B cell (primary cell): Measurements from ENCODE around the gene ITGA2B. TPM values are rescaled to one million over a fixed set of nuclear protein-coding genes. Genes with fewer than 3 reads are reported as not detected.
"Not testable (repeated sequence)": the region's sequence is repeated elsewhere in the genome, so short reads cannot be mapped to it uniquely, and the experiment has no call there.

Experiments used
- ATAC-seq: fragments of 200-7000 bp; cut with Tn5 transposase; one replicate; pipeline ENCODE4 v1.10.0; 2021; ENCODE audit warnings: low read depth, mild to moderate bottlenecking, moderate number of reproducible peaks, moderate library complexity
- CTCF ChIA-PET: fragments of 350-600 bp; sonication (Branson Sonifier 250); formaldehyde crosslinking; loops from one replicate; lab custom pipeline; 2021; ENCODE audit warnings: antibody characterized with exemption, inconsistent platforms; lab: Charles Lee
- POLR2A ChIA-PET: fragments of 350-600 bp; sonication (Branson Sonifier 250); formaldehyde crosslinking; loops from one replicate; lab custom pipeline; 2021; ENCODE audit warnings: antibody characterized with exemption; lab: Charles Lee
- DNase-seq: peaks from one replicate; pipeline ENCODE4 v3.0.0; 2013
- H2AFZ ChIP-seq: 2 replicates; pipeline ENCODE4 v1.6.1; 2012; ENCODE audit warnings: mild to moderate bottlenecking, low read depth, low read length; ENCODE audit not compliant: insufficient read depth, poor library complexity, severe bottlenecking
- H3K27ac ChIP-seq, 2 donors: 1 replicate in 1 of 2; 2 replicates in 1 of 2; pipeline ENCODE4 v1.5.1; 2012 to 2013; ENCODE audit warnings: low read length in 2 of 2, mild to moderate bottlenecking in 2 of 2, moderate library complexity in 1 of 2
- H3K27me3 ChIP-seq, 4 experiments: fragments of 200-600 bp in 1 of 4; sonication (generic) in 1 of 4; replicated peaks in 1 of 4; 1 replicate in 2 of 4; 2 replicates in 2 of 4; pipeline versions ENCODE4 v1.6.1 to v1.7.0; 2013 to 2016; ENCODE audit warnings: low read length in 3 of 4, mild to moderate bottlenecking in 2 of 4, mixed read lengths in 1 of 4, moderate library complexity in 1 of 4; ENCODE audit not compliant: insufficient read depth in 4 of 4, control insufficient read depth in 3 of 4; ENCODE audit errors: control extremely low read depth in 1 of 4
- H3K36me3 ChIP-seq, 2 experiments: replicated peaks in 1 of 2; 1 replicate in 1 of 2; 2 replicates in 1 of 2; pipeline versions ENCODE4 v1.6.1 to v1.7.1; 2013; ENCODE audit warnings: low read length in 1 of 2; ENCODE audit not compliant: insufficient read depth in 2 of 2, control insufficient read depth in 1 of 2; ENCODE audit errors: control extremely low read depth in 1 of 2, extremely low read depth in 1 of 2
- H3K4me1 ChIP-seq, 2 donors: fragments of 200-600 bp in 1 of 2; sonication (generic) in 1 of 2; 1 replicate in 1 of 2; 2 replicates in 1 of 2; pipeline versions ENCODE4 v1.5.1 to v1.6.1; 2013 to 2017; ENCODE audit warnings: low read length in 2 of 2; ENCODE audit not compliant: control insufficient read depth in 2 of 2, insufficient read depth in 2 of 2
- H3K4me2 ChIP-seq: replicated peaks from 2 replicates; pipeline ENCODE3; 2012; ENCODE audit warnings: mild to moderate bottlenecking, low read depth, low read length; ENCODE audit not compliant: poor library complexity, severe bottlenecking
- H3K4me3 ChIP-seq, 5 experiments: fragments of 200-600 bp in 1 of 5; sonication (generic) in 1 of 5; 1 replicate in 3 of 5; 2 replicates in 2 of 5; pipeline versions ENCODE4 v1.5.1 to v1.7.0; 2011 to 2016; ENCODE audit warnings: low read length in 4 of 5, mild to moderate bottlenecking in 4 of 5, low read depth in 2 of 5, control low read depth in 1 of 5, moderate library complexity in 1 of 5; ENCODE audit not compliant: insufficient read depth in 1 of 5; ENCODE audit errors: control extremely low read depth in 1 of 5, extremely low read depth in 1 of 5
- H3K79me2 ChIP-seq: fragments of 200-600 bp; sonication (generic); one replicate; pipeline ENCODE4 v1.6.0; 2016; ENCODE audit warnings: low read length; ENCODE audit not compliant: control insufficient read depth, insufficient read depth
- H3K9ac ChIP-seq: fragments of 200-600 bp; sonication (generic); 2 replicates; pipeline ENCODE4 v1.6.1; 2017; ENCODE audit warnings: mild to moderate bottlenecking, low read length, moderate library complexity
- H3K9me3 ChIP-seq, 3 donors: one replicate each; pipeline versions ENCODE4 v1.6.1 to v1.7.1; 2013; ENCODE audit warnings: low read length in 2 of 3; ENCODE audit not compliant: control insufficient read depth in 2 of 3, insufficient read depth in 1 of 3; ENCODE audit errors: control extremely low read depth in 1 of 3
- H4K20me1 ChIP-seq: 2 replicates; pipeline ENCODE4 v1.6.0; 2012; ENCODE audit warnings: mild to moderate bottlenecking, low read length; ENCODE audit not compliant: insufficient read depth, control insufficient read depth, poor library complexity, severe bottlenecking
- H3K27ac Mint-ChIP-seq: one replicate; pipeline ENCODE4 v1.8.0; 2021; ENCODE audit warnings: mixed read lengths
- H3K27me3 Mint-ChIP-seq: one replicate; pipeline ENCODE4 v1.8.0; 2021; ENCODE audit warnings: mixed read lengths
- H3K4me1 Mint-ChIP-seq: one replicate; pipeline ENCODE4 v1.8.0; 2021; ENCODE audit warnings: mixed read lengths
- H3K4me3 Mint-ChIP-seq: one replicate; pipeline ENCODE4 v1.8.0; 2021; ENCODE audit warnings: mixed read lengths
- H3K9me3 Mint-ChIP-seq: one replicate; pipeline ENCODE4 v1.8.0; 2022; ENCODE audit warnings: mixed read lengths; ENCODE audit not compliant: insufficient read depth
- EZH2 ChIP-seq: IDR thresholded peaks from 2 replicates; pipeline ENCODE4 v1.6.1; 2012; ENCODE audit warnings: borderline replicate concordance, low read depth, mild to moderate bottlenecking, moderate library complexity, low read length; ENCODE audit not compliant: insufficient read depth, poor library complexity, severe bottlenecking
- WGBS: methylation state at CpG from one replicate; pipeline ENCODE4 v1.1.5; 2013; ENCODE audit warnings: missing lambda C conversion rate; ENCODE audit not compliant: insufficient coverage; 5-methylcytosine and 5-hydroxymethylcytosine counted together
- intact Hi-C: fragments of 100-400 bp; cut with micrococcal nuclease; formaldehyde crosslinking; loops from one replicate; pipeline ENCODE4 v1.10.0; 2022
- polyA plus RNA-seq: library from polyadenylated mRNA; depleted of rRNA; stranded (reverse); fragments of >200 nt; gene quantifications from 2 replicates; pipeline ENCODE4 v1.2.3, GENCODE V29; 2012
- total RNA-seq, 2 donors: library from RNA; stranded (reverse); fragments of 120-200 nt in 1 of 2; gene quantifications; 1 replicate in 1 of 2; 2 replicates in 1 of 2; pipeline versions ENCODE4 v1.2.3 to v1.2.4, GENCODE V29; 2013 to 2022
- TF ChIP-seq, protein P1 (sequence below): fragments of 200-600 bp; IDR thresholded peaks from one replicate; pipeline ENCODE4 v1.8.0; 2022; ENCODE audit warnings: antibody characterized with exemption, mild to moderate bottlenecking

ITGA2B gene
- total and polyA plus RNA-seq, 2 donors (not counting 1 experiment from before 2014, with no cell fraction given), result 0.15 to 0.20 TPM

DNA sequence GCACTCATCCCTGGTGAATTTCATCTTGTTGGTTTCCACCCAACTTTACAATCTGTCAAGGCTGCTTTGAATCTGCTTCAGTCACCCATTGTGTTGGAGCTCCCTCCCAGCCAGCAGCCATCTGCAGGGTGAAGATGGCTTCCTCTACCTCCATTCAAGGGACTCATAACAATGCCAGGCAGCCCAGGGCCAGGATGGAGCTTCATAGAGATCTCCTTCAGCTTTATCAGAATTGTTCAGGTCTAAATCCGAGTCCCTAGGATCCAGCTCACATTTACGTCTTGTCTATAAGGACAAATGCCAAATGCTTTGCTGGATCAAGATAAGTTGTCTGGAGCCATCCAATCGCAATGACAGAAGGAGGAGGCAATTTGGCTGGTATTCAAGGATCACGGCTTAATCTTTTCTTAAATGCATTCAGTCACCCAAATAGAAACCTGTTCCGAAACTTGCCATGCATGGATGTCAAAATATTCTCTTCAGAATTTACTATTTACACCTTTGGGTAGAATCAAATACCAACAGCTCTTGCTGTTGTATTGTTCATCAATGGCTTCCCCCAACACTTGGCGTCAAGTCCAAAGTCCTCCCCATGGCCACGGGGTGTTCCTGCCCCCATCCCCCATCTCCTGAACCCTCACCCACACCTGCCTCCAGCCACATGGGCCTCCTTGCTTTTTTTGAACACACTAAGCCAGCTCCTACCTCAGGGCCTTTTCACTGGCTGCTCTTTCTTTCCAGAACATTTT lies 22.0 kb downstream of the ITGA2B start:
- no peaks in the 10 kb centered on the region for H3K9me3 ChIP-seq

GRCh38 chr17:44365051-44365450 lies 24.4 kb downstream of the ITGA2B start:
- H3K4me3 ChIP-seq, H3K4me1 Mint-ChIP-seq, DNase-seq, H4K20me1 ChIP-seq, H3K27ac ChIP-seq, H3K9me3 Mint-ChIP-seq, H3K36me3 ChIP-seq, H2AFZ ChIP-seq, H3K9ac ChIP-seq, H3K4me2 ChIP-seq, H3K27ac Mint-ChIP-seq, ATAC-seq, H3K79me2 ChIP-seq, intact Hi-C loops, H3K9me3 ChIP-seq: not testable (repeated sequence)
- Mint-ChIP-seq H3K27me3 (peaks cover 46% of the 10 kb centered on the region), H3K4me3 (peak overlapping the region; percentile 37)
- POLR2A ChIA-PET, result interaction anchor here (0.7 kb wide), 1 partner anchor 35 kb away, joined by 4 read pairs; no protein-coding TSS in a partner anchor
- Histone ChIP-seq H3K4me1 (peaks cover 10 to 12% of the 10 kb centered on the region in 2 donors), H3K27me3 (peaks cover 0 to 35% (median 13%) of the 10 kb centered on the region in 4 experiments)
- 88% methylated on average over 3 of the region's 5 CpGs for WGBS
- CTCF ChIA-PET, result interaction anchor here (6.2 kb wide), 1 partner anchor 13 kb away, joined by 52 read pairs; no protein-coding TSS in a partner anchor

More for the DNA sequence above, 22.0 kb downstream of the ITGA2B start:
- ChIA-PET CTCF (interaction anchor here (0.9 to 1.5 kb wide), 3 partner anchors 9 to 157 kb away, joined by 3 to 4 read pairs (median 3); no protein-coding TSS in a partner anchor), POLR2A (no interaction called here)
- H3K27me3 ChIP-seq, result peaks cover 0 to 28% (median 11%) of the 10 kb centered on the region in 4 experiments
- WGBS, result 89% methylated on average over 4 of the region's 7 CpGs
- Mint-ChIP-seq H3K4me3 (no peak overlapping the region), H3K27ac (no peak overlapping the region), H3K4me1 (peaks cover 5% of the 10 kb centered on the region), H3K27me3 (peaks cover 48% of the 10 kb centered on the region), H3K9me3 (no peaks in the 10 kb centered on the region)
- DNase-seq (no peak), ATAC-seq (no peak)
- no peak overlapping the region for H2AFZ ChIP-seq
- no peak overlapping the region for H3K9ac ChIP-seq
- intact Hi-C loops, result no loop called here
- TF ChIP-seq, protein P1, sequence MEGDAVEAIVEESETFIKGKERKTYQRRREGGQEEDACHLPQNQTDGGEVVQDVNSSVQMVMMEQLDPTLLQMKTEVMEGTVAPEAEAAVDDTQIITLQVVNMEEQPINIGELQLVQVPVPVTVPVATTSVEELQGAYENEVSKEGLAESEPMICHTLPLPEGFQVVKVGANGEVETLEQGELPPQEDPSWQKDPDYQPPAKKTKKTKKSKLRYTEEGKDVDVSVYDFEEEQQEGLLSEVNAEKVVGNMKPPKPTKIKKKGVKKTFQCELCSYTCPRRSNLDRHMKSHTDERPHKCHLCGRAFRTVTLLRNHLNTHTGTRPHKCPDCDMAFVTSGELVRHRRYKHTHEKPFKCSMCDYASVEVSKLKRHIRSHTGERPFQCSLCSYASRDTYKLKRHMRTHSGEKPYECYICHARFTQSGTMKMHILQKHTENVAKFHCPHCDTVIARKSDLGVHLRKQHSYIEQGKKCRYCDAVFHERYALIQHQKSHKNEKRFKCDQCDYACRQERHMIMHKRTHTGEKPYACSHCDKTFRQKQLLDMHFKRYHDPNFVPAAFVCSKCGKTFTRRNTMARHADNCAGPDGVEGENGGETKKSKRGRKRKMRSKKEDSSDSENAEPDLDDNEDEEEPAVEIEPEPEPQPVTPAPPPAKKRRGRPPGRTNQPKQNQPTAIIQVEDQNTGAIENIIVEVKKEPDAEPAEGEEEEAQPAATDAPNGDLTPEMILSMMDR, result no peak
- TF ChIP-seq EZH2, result no peak
- H3K4me1 ChIP-seq, result peaks cover 10 to 12% of the 10 kb centered on the region in 2 donors
- H3K4me3 ChIP-seq, result no peak overlapping the region
- no peaks in the 10 kb centered on the region for H3K79me2 ChIP-seq
- H3K4me2 ChIP-seq, result no peak overlapping the region
- no peak overlapping the region for H3K27ac ChIP-seq
- H3K36me3 ChIP-seq, result no peaks in the 10 kb centered on the region
- H4K20me1 ChIP-seq, result no peaks in the 10 kb centered on the region
